SKM-1 treated with dmso at 0.1 percent for 144 hours (cell line): ENCODE results near the gene PLXNC1.
A peak's percentile ranks its signal among the peaks of the same experiment; 100 is the strongest.

Source experiments
- DNase-seq: peaks from one replicate; lab custom pipeline; 2025; ENCODE audit not compliant: unreplicated experiment; lab: John Stamatoyannopoulos, UW

Gene PLXNC1

GRCh38 chr12:94133964-94134795, 14.2 kb upstream of the PLXNC1 start:
- peak; percentile 30 for DNase-seq

- DNase-seq, result no peak
Observed at GRCh38 chr12:94135896-94136295, 12.5 kb upstream of the PLXNC1 start.

GRCh38 chr12:94139816-94140215, 8.6 kb upstream of the PLXNC1 start:
- DNase-seq, result no peak

GRCh38 chr12:94140556-94140955, 7.8 kb upstream of the PLXNC1 start:
- no peak for DNase-seq

- no peak for DNase-seq
Observed at GRCh38 chr12:94141004-94141764, 7.2 kb upstream of the PLXNC1 start.

- DNase-seq, result no peak
Observed at GRCh38 chr12:94141892-94142291, 6.5 kb upstream of the PLXNC1 start.

GRCh38 chr12:94143438-94143837, 4.9 kb upstream of the PLXNC1 start:
- DNase-seq, result no peak

GRCh38 chr12:94143951-94144350, 4.4 kb upstream of the PLXNC1 start:
- no peak for DNase-seq

- no peak for DNase-seq
Observed at GRCh38 chr12:94144781-94145180, 3.6 kb upstream of the PLXNC1 start.

- no peak for DNase-seq
Observed at GRCh38 chr12:94145191-94145983, 3.0 kb upstream of the PLXNC1 start.

- DNase-seq, result no peak
Observed at GRCh38 chr12:94146166-94146936, 2.0 kb upstream of the PLXNC1 start.

- DNase-seq, result no peak
Observed at GRCh38 chr12:94147387-94147990, 888 bp upstream of the PLXNC1 start.

GRCh38 chr12:94148739-94149118, 352 bp downstream of the PLXNC1 start:
- no peak for DNase-seq

- DNase-seq, result no peak
Observed at GRCh38 chr12:94149119-94149780, 873 bp downstream of the PLXNC1 start.

GRCh38 chr12:94149781-94150239, 1.4 kb downstream of the PLXNC1 start:
- DNase-seq, result no peak

GRCh38 chr12:94150240-94151121, 2.1 kb downstream of the PLXNC1 start:
- DNase-seq, result no peak

GRCh38 chr12:94151582-94151981, 3.2 kb downstream of the PLXNC1 start:
- DNase-seq, result no peak

- DNase-seq, result no peak
Observed at GRCh38 chr12:94152292-94153078, 4.1 kb downstream of the PLXNC1 start.
